Neural cell (in vitro differentiated cells): ENCODE measurements around the gene DNAI4. TPM values are rescaled to one million over a fixed set of nuclear protein-coding genes. Genes with fewer than 3 reads are reported as not detected.

ENCODE experiments used
- H2AFZ ChIP-seq: fragments of 200-600, 300-800 bp; sonication (generic), shearing (Covaris generic); 2 replicates; pipeline ENCODE4 v1.6.0; 2014; ENCODE audit warnings: low read depth, mild to moderate bottlenecking, antibody characterized with exemption, low read length, moderate library complexity
- H3F3A ChIP-seq: fragments of 200-600 bp; shearing (Covaris generic); 2 replicates; pipeline ENCODE4 v1.6.1; 2016; ENCODE audit warnings: mild to moderate bottlenecking, moderate library complexity, mixed read lengths, antibody characterized with exemption, low read length; ENCODE audit not compliant: insufficient read depth, poor library complexity, severe bottlenecking
- H3K27ac ChIP-seq: fragments of 200-600, 300-800 bp; sonication (generic), shearing (Covaris generic); 2 replicates; pipeline ENCODE4 v1.5.1; 2014; ENCODE audit warnings: mild to moderate bottlenecking, low read length, moderate library complexity
- H3K27me3 ChIP-seq: fragments of 300-800, 200-600 bp; sonication (generic), shearing (Covaris generic); 2 replicates; pipeline ENCODE4 v1.6.0; 2014; ENCODE audit warnings: mild to moderate bottlenecking, low read depth, low read length, moderate library complexity; ENCODE audit not compliant: insufficient read depth
- H3K36me3 ChIP-seq: fragments of 300-800, 200-600 bp; sonication (generic), shearing (Covaris generic); 2 replicates; pipeline ENCODE4 v1.5.1; 2014; ENCODE audit warnings: mild to moderate bottlenecking, antibody characterized with exemption, low read length, moderate library complexity; ENCODE audit not compliant: insufficient read depth
- H3K4me2 ChIP-seq: fragments of 300-800, 200-600 bp; sonication (generic), shearing (Covaris generic); 2 replicates; pipeline ENCODE4 v1.6.0; 2014; ENCODE audit warnings: mild to moderate bottlenecking, low read length
- H3K4me3 ChIP-seq: fragments of 300-800, 200-600 bp; sonication (generic), shearing (Covaris generic); 2 replicates; pipeline ENCODE4 v1.5.1; 2014; ENCODE audit warnings: mild to moderate bottlenecking, low read length, moderate library complexity
- H3K79me2 ChIP-seq: fragments of 200-600 bp; shearing (Covaris generic); replicated peaks from 2 replicates; pipeline ENCODE4 v1.6.0; 2014; ENCODE audit warnings: mild to moderate bottlenecking, low read length, moderate library complexity; ENCODE audit not compliant: insufficient read depth
- H3K9ac ChIP-seq: fragments of 300-800, 200-600 bp; sonication (generic), shearing (Covaris generic); 2 replicates; pipeline ENCODE4 v1.6.1; 2016; ENCODE audit warnings: mild to moderate bottlenecking, low read length, mixed read lengths
- H3K9me2 ChIP-seq: fragments of 200-600 bp; shearing (Covaris generic); 2 replicates; pipeline ENCODE4 v1.6.1; 2016; ENCODE audit warnings: mild to moderate bottlenecking, low read length, mixed read lengths; ENCODE audit not compliant: insufficient read depth
- H3K9me3 ChIP-seq: fragments of 200-600, 300-800 bp; sonication (generic), shearing (Covaris generic); 2 replicates; pipeline ENCODE4 v1.6.1; 2016; ENCODE audit warnings: mild to moderate bottlenecking, mixed run types, low read length, moderate library complexity, mixed read lengths
- H4K20me1 ChIP-seq: fragments of 200-600 bp; shearing (Covaris generic); 2 replicates; pipeline ENCODE4 v1.6.1; 2016; ENCODE audit warnings: mild to moderate bottlenecking, mixed run types; ENCODE audit not compliant: insufficient read depth
- EP300 ChIP-seq: fragments of 450-650 bp; conservative IDR thresholded peaks from 2 replicates; pipeline ENCODE4 v1.6.1; 2014; ENCODE audit warnings: antibody characterized with exemption, mild to moderate bottlenecking, moderate library complexity; ENCODE audit not compliant: poor library complexity, severe bottlenecking
- EZH2 ChIP-seq: fragments of 200-600, 300-800 bp; shearing (Covaris generic), sonication (generic); IDR thresholded peaks from 2 replicates; pipeline ENCODE4 v1.6.1; 2014; ENCODE audit warnings: antibody characterized with exemption, low read length, borderline replicate concordance, mild to moderate bottlenecking; ENCODE audit not compliant: insufficient read depth, poor library complexity, severe bottlenecking
- MXI1 ChIP-seq: fragments of 450-650 bp; conservative IDR thresholded peaks from 2 replicates; pipeline ENCODE4 v1.6.1; 2014; ENCODE audit warnings: antibody characterized with exemption, mild to moderate bottlenecking; ENCODE audit not compliant: poor library complexity, severe bottlenecking
- POLR2AphosphoS5 ChIP-seq: IDR thresholded peaks from 2 replicates; pipeline ENCODE4 v1.6.1; 2012
- RAD21 ChIP-seq: fragments of 450-650 bp; conservative IDR thresholded peaks from 2 replicates; pipeline ENCODE4 v1.6.1; 2014; ENCODE audit warnings: antibody characterized with exemption, mild to moderate bottlenecking, moderate library complexity
- SMC3 ChIP-seq: fragments of 450-650 bp; conservative IDR thresholded peaks from 2 replicates; pipeline ENCODE4 v1.6.1; 2014; ENCODE audit warnings: antibody characterized with exemption, mild to moderate bottlenecking, moderate library complexity; ENCODE audit not compliant: poor library complexity
- TAF1 ChIP-seq: IDR thresholded peaks from 2 replicates; pipeline ENCODE4 v1.6.1; 2012; ENCODE audit warnings: low read depth
- polyA plus RNA-seq: library from polyadenylated mRNA; depleted of rRNA; stranded (reverse); fragments of >200 nt; gene quantifications from 2 replicates; pipeline ENCODE4 v1.2.3, GENCODE V29; 2014
- TF ChIP-seq, protein P1 (sequence below): fragments of 450-650 bp; IDR thresholded peaks from 2 replicates; pipeline ENCODE4 v1.5.1; 2014; ENCODE audit warnings: antibody characterized with exemption, mild to moderate bottlenecking, moderate library complexity; ENCODE audit not compliant: poor library complexity, severe bottlenecking
- TF ChIP-seq, protein P2 (sequence below): IDR thresholded peaks from 2 replicates; pipeline ENCODE4 v1.6.1; 2012; ENCODE audit warnings: borderline replicate concordance

DNAI4 gene
- polyA plus RNA-seq, 1 donor from 2014 or later, result 4.5 TPM

DNA sequence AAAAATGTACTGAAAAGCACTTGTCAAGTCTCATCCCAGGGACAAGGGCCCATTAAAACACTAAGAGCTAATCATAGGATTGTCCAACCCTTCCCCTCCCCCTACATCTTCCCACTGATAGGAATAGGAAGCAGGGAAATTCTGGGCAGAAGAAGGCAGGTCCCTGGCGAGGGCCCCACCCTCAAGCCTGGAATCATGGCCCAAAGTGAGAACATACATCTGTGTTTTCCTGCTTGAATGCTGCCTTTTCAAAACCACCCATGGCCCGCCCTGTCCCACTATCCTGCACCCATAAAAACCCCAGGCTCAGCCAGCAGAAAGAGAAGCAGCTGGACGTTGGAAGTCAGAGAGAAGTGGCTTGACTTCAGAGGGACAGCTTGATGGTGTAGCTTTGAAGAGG lies 4.8 kb downstream of the DNAI4 start:
- Histone ChIP-seq H3K9me2 (no peaks in the 10 kb centered on the region), H3K4me3 (no peak overlapping the region), H3K9me3 (no peaks in the 10 kb centered on the region), H2AFZ (no peak overlapping the region), H3K36me3 (no peaks in the 10 kb centered on the region), H3K79me2 (peaks cover 16% of the 10 kb centered on the region), H3F3A (no peaks in the 10 kb centered on the region), H3K4me2 (no peak overlapping the region), H3K27me3 (no peaks in the 10 kb centered on the region), H4K20me1 (no peaks in the 10 kb centered on the region), H3K9ac (no peak overlapping the region), H3K27ac (no peak overlapping the region)
- no peak for TF ChIP-seq TAF1
- TF ChIP-seq, protein P1, sequence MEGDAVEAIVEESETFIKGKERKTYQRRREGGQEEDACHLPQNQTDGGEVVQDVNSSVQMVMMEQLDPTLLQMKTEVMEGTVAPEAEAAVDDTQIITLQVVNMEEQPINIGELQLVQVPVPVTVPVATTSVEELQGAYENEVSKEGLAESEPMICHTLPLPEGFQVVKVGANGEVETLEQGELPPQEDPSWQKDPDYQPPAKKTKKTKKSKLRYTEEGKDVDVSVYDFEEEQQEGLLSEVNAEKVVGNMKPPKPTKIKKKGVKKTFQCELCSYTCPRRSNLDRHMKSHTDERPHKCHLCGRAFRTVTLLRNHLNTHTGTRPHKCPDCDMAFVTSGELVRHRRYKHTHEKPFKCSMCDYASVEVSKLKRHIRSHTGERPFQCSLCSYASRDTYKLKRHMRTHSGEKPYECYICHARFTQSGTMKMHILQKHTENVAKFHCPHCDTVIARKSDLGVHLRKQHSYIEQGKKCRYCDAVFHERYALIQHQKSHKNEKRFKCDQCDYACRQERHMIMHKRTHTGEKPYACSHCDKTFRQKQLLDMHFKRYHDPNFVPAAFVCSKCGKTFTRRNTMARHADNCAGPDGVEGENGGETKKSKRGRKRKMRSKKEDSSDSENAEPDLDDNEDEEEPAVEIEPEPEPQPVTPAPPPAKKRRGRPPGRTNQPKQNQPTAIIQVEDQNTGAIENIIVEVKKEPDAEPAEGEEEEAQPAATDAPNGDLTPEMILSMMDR, result no peak
- no peak for TF ChIP-seq RAD21
- TF ChIP-seq MXI1, result no peak
- TF ChIP-seq EZH2, result no peak
- TF ChIP-seq, protein P2, sequence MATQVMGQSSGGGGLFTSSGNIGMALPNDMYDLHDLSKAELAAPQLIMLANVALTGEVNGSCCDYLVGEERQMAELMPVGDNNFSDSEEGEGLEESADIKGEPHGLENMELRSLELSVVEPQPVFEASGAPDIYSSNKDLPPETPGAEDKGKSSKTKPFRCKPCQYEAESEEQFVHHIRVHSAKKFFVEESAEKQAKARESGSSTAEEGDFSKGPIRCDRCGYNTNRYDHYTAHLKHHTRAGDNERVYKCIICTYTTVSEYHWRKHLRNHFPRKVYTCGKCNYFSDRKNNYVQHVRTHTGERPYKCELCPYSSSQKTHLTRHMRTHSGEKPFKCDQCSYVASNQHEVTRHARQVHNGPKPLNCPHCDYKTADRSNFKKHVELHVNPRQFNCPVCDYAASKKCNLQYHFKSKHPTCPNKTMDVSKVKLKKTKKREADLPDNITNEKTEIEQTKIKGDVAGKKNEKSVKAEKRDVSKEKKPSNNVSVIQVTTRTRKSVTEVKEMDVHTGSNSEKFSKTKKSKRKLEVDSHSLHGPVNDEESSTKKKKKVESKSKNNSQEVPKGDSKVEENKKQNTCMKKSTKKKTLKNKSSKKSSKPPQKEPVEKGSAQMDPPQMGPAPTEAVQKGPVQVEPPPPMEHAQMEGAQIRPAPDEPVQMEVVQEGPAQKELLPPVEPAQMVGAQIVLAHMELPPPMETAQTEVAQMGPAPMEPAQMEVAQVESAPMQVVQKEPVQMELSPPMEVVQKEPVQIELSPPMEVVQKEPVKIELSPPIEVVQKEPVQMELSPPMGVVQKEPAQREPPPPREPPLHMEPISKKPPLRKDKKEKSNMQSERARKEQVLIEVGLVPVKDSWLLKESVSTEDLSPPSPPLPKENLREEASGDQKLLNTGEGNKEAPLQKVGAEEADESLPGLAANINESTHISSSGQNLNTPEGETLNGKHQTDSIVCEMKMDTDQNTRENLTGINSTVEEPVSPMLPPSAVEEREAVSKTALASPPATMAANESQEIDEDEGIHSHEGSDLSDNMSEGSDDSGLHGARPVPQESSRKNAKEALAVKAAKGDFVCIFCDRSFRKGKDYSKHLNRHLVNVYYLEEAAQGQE, result no peak
- TF ChIP-seq EP300, result no peak
- no peak for TF ChIP-seq SMC3
- TF ChIP-seq POLR2AphosphoS5, result no peak

DNA sequence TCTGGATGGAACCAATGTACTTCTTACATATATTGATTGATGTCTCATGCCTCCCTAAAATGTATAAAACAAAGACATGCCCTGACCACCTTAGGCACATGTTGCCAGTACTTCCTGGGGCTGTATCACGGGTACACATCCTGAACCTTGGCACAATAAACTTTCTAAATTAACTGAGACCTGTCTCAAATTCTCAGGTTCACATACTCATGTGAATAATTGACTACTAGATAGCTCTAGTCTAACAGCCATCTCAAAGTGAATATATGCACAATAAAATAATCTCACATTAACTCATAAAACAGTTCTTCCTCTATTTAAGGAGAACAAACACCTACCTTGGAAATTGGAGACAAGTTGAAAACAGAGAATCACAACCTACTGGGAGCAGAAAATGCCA lies 5.6 kb downstream of the DNAI4 start:
- Histone ChIP-seq H3F3A (no peaks in the 10 kb centered on the region), H3K27ac (no peak overlapping the region), H3K9me2 (no peaks in the 10 kb centered on the region), H3K27me3 (no peaks in the 10 kb centered on the region), H4K20me1 (no peaks in the 10 kb centered on the region), H2AFZ (no peak overlapping the region), H3K9me3 (no peaks in the 10 kb centered on the region), H3K4me3 (no peak overlapping the region), H3K79me2 (peaks cover 16% of the 10 kb centered on the region), H3K9ac (no peak overlapping the region), H3K4me2 (no peak overlapping the region), H3K36me3 (no peaks in the 10 kb centered on the region)
- no peak for TF ChIP-seq RAD21
- no peak for TF ChIP-seq EP300
- no peak for TF ChIP-seq POLR2AphosphoS5
- TF ChIP-seq, protein P1, result no peak
- TF ChIP-seq EZH2, result no peak
- TF ChIP-seq TAF1, result no peak
- no peak for TF ChIP-seq SMC3
- TF ChIP-seq, protein P2, result no peak
- no peak for TF ChIP-seq MXI1
